PC-3 (cell line): Measurements from ENCODE around the gene CCNJL.

Source experiments
- EZH2 ChIP-seq: fragments of 300-600 bp; sonication (generic); IDR thresholded peaks from one replicate; pipeline ENCODE4 v1.6.1; 2017; ENCODE audit warnings: antibody characterized with exemption, mild to moderate bottlenecking, low read length; ENCODE audit not compliant: unreplicated experiment
- EZH2phosphoT487 ChIP-seq: fragments of 300-600 bp; sonication (generic); IDR thresholded peaks from 2 replicates; pipeline ENCODE4 v1.6.1; 2018; ENCODE audit warnings: mild to moderate bottlenecking, antibody characterized with exemption, low read length, borderline replicate concordance
- TF ChIP-seq, protein P1 (sequence below): fragments of 300-600 bp; sonication (generic); conservative IDR thresholded peaks from 2 replicates; pipeline ENCODE4 v1.5.1; 2017; ENCODE audit warnings: antibody characterized with exemption, low read depth, mild to moderate bottlenecking, low read length

DNA sequence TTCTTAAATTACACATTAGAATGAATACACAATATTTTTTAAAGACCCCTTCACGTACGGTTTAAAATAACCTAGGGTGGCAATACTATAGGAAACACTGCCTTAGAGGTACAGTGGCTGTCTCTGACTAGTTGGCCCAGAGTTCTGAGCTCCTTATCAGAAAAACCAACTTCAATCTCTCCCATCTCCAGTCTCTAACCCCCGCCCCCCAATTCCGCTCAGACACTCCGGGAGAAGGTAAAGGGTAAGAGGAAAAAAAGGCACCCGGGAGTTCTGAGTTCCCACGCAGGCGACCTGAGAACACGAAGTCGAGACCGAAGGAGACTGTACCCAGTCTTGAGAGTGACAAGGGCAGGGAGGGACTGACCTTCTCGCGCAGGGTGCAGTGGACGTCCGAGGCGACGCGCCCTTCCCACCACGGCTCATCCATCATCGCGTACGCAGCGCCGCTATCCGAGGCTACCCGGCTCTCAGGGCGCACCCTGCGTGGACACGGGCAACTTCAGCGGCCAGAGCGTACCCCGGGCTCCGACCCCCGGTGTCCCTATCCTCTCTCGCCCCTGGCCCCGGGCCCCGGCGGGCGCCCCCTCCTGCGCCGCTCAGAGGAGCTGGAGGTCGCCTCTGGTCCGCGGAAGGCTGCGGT is 752 bp downstream of the CCNJL start:
- TF ChIP-seq, protein P1, sequence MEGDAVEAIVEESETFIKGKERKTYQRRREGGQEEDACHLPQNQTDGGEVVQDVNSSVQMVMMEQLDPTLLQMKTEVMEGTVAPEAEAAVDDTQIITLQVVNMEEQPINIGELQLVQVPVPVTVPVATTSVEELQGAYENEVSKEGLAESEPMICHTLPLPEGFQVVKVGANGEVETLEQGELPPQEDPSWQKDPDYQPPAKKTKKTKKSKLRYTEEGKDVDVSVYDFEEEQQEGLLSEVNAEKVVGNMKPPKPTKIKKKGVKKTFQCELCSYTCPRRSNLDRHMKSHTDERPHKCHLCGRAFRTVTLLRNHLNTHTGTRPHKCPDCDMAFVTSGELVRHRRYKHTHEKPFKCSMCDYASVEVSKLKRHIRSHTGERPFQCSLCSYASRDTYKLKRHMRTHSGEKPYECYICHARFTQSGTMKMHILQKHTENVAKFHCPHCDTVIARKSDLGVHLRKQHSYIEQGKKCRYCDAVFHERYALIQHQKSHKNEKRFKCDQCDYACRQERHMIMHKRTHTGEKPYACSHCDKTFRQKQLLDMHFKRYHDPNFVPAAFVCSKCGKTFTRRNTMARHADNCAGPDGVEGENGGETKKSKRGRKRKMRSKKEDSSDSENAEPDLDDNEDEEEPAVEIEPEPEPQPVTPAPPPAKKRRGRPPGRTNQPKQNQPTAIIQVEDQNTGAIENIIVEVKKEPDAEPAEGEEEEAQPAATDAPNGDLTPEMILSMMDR, result no peak
- TF ChIP-seq EZH2, result no peak
- TF ChIP-seq EZH2phosphoT487, result no peak
